A549 (cell line): ENCODE data around the gene PPP2R2D. TPM values are rescaled to one million over a fixed set of nuclear protein-coding genes. Genes with fewer than 3 reads are reported as not detected.

Experiments
- ATAC-seq, 2 experiments: fragments of 200-7000 bp in 1 of 2; fragments of >200 bp in 1 of 2; cut with Nextera tagmentation in 1 of 2; cut with Tn5 transposase in 1 of 2; 3 replicates each; pipeline versions ENCODE4 v1.8.0 to v1.9.1; 2018 to 2020; ENCODE audit warnings: mild to moderate bottlenecking in 1 of 2, moderate library complexity in 1 of 2
- CTCF ChIA-PET: fragments of 300-600 bp; sonication (Branson Sonifier 250); formaldehyde crosslinking; extraction: SDS; loops from one replicate; lab custom pipeline; 2021; ENCODE audit warnings: antibody characterized with exemption, inconsistent platforms; lab: Yijun Ruan, JAX
- POLR2A ChIA-PET: fragments of 350-600 bp; formaldehyde crosslinking; extraction: SDS; loops from one replicate; lab custom pipeline; 2021; ENCODE audit warnings: antibody characterized with exemption, inconsistent platforms; lab: Yijun Ruan, JAX
- DNase-seq, 2 experiments: peaks; one replicate each; pipeline versions ENCODE4 v3.0.0 to v3.0.0-alpha.2; 2011 to 2016; ENCODE audit warnings: low read depth in 1 of 2, low spot score in 1 of 2
- FAIRE-seq: peaks from 2 replicates; lab custom pipeline; 2011; peaks lifted over from hg19 to GRCh38; lab: Jason Lieb, UNC
- H3K27ac ChIP-seq, 2 experiments: fragments of >200 bp; sonication (Bioruptor Twin); formaldehyde crosslinking; 3 replicates each; pipeline ENCODE4 v1.5.1; 2016 to 2017
- H3K4me1 ChIP-seq: fragments of >200 bp; sonication (Bioruptor Twin); formaldehyde crosslinking; 3 replicates; pipeline ENCODE4 v1.6.1; 2016
- H3K4me2 ChIP-seq: fragments of >200 bp; sonication (Bioruptor Twin); formaldehyde crosslinking; 3 replicates; pipeline ENCODE4 v1.6.1; 2016
- H3K4me3 ChIP-seq: fragments of >200 bp; sonication (Bioruptor Twin); formaldehyde crosslinking; 3 replicates; pipeline ENCODE4 v1.5.1; 2016
- H3K9me3 ChIP-seq: fragments of >200 bp; sonication (Bioruptor Twin); formaldehyde crosslinking; 3 replicates; pipeline ENCODE4 v1.6.1; 2016
- CBX2 ChIP-seq: fragments of 200-600 bp; sonication (generic); IDR thresholded peaks from 2 replicates; pipeline ENCODE4 v1.6.1; 2016; ENCODE audit warnings: low read depth, mild to moderate bottlenecking, borderline replicate concordance
- CEBPB ChIP-seq, 2 experiments: fragments of >200 bp in 1 of 2; sonication (Bioruptor Twin) in 1 of 2; formaldehyde crosslinking in 1 of 2; IDR thresholded peaks; 2 replicates each; pipeline ENCODE4 v1.6.1; 2012 to 2016
- CHD4 ChIP-seq: fragments of 200-600 bp; sonication (generic); IDR thresholded peaks from 2 replicates; pipeline ENCODE4 v1.6.1; 2016; ENCODE audit warnings: antibody characterized with exemption, mild to moderate bottlenecking, borderline replicate concordance
- EHF ChIP-seq: fragments of 250-450 bp; sonication (Bioruptor Pico); IDR thresholded peaks from 2 replicates; pipeline ENCODE4 v1.5.0; 2020; ENCODE audit warnings: mild to moderate bottlenecking
- ELK1 ChIP-seq: fragments of 150-350 bp; IDR thresholded peaks from 2 replicates; pipeline ENCODE4 v1.6.1; 2014; ENCODE audit warnings: low read depth, mild to moderate bottlenecking, low read length
- EP300 ChIP-seq, 2 experiments: fragments of >200 bp; sonication (Bioruptor Twin); formaldehyde crosslinking; IDR thresholded peaks; 2 replicates in 1 of 2; 3 replicates in 1 of 2; pipeline ENCODE4 v1.6.1; 2016 to 2017
- ESRRA ChIP-seq: fragments of 150-350 bp; IDR thresholded peaks from 2 replicates; pipeline ENCODE4 v1.6.1; 2014; ENCODE audit warnings: mild to moderate bottlenecking, low read length, borderline replicate concordance
- HDAC2 ChIP-seq: fragments of 200-600 bp; sonication (generic); IDR thresholded peaks from 2 replicates; pipeline ENCODE4 v1.6.1; 2016
- HOXA7 ChIP-seq: fragments of 250-450 bp; sonication (Bioruptor Pico); IDR thresholded peaks from 2 replicates; pipeline ENCODE4 v1.5.0; 2020; ENCODE audit warnings: mild to moderate bottlenecking, moderate library complexity
- HOXB13 ChIP-seq: fragments of 250-450 bp; sonication (Bioruptor Pico); IDR thresholded peaks from 2 replicates; pipeline ENCODE4 v1.5.0; 2020; ENCODE audit warnings: low read depth, mild to moderate bottlenecking, moderate library complexity
- JUNB ChIP-seq: fragments of >200 bp; sonication (Bioruptor Twin); formaldehyde crosslinking; IDR thresholded peaks from 2 replicates; pipeline ENCODE4 v1.6.1; 2016
- KDM1A ChIP-seq: fragments of 200-600 bp; sonication (generic); IDR thresholded peaks from 2 replicates; pipeline ENCODE4 v1.6.1; 2016; ENCODE audit warnings: low read depth, mild to moderate bottlenecking
- KDM5A ChIP-seq: fragments of 200-600 bp; sonication (generic); IDR thresholded peaks from 2 replicates; pipeline ENCODE4 v1.6.1; 2016; ENCODE audit warnings: antibody characterized with exemption, mild to moderate bottlenecking
- MAFK ChIP-seq: fragments of 450-650 bp; IDR thresholded peaks from 2 replicates; pipeline ENCODE4 v1.6.1; 2014; ENCODE audit not compliant: partially characterized antibody
- MAZ ChIP-seq: fragments of 150-350 bp; IDR thresholded peaks from 2 replicates; pipeline ENCODE4 v1.6.1; 2014; ENCODE audit warnings: antibody characterized with exemption, low read depth, low read length, borderline replicate concordance
- NPAS2 ChIP-seq: fragments of 250-450 bp; sonication (Bioruptor Pico); IDR thresholded peaks from 2 replicates; pipeline ENCODE4 v1.8.0; 2022; ENCODE audit warnings: mild to moderate bottlenecking, moderate library complexity, borderline replicate concordance
- NR3C1 ChIP-seq: fragments of >200 bp; sonication (Bioruptor Twin); formaldehyde crosslinking; IDR thresholded peaks from 3 replicates; pipeline ENCODE4 v1.6.1; 2017
- PHF8 ChIP-seq: fragments of 200-600 bp; sonication (generic); IDR thresholded peaks from 2 replicates; pipeline ENCODE4 v1.6.1; 2016; ENCODE audit warnings: low read depth, mild to moderate bottlenecking, antibody characterized with exemption, moderate library complexity, borderline replicate concordance
- RAD21 ChIP-seq, 2 experiments: fragments of >200 bp in 1 of 2; sonication (Bioruptor Twin) in 1 of 2; formaldehyde crosslinking in 1 of 2; IDR thresholded peaks in 1 of 2; conservative IDR thresholded peaks in 1 of 2; 2 replicates in 1 of 2; 3 replicates in 1 of 2; pipeline ENCODE4 v1.6.1; 2012 to 2018; ENCODE audit warnings: inconsistent platforms in 1 of 2
- REST ChIP-seq: fragments of 200-600 bp; sonication (generic); IDR thresholded peaks from 2 replicates; pipeline ENCODE4 v1.6.1; 2016; ENCODE audit warnings: antibody characterized with exemption, mild to moderate bottlenecking, moderate library complexity
- RNF2 ChIP-seq: fragments of 200-600 bp; sonication (generic); IDR thresholded peaks from 2 replicates; pipeline ENCODE4 v1.6.1; 2016; ENCODE audit warnings: low read depth, mild to moderate bottlenecking, antibody characterized with exemption, moderate library complexity, borderline replicate concordance
- SREBF2 ChIP-seq: fragments of 450-650 bp; IDR thresholded peaks from 2 replicates; pipeline ENCODE4 v1.6.1; 2014; ENCODE audit warnings: mild to moderate bottlenecking, moderate library complexity
- ZC3H11A ChIP-seq: fragments of 450-650 bp; IDR thresholded peaks from 2 replicates; pipeline ENCODE4 v1.6.1; 2014; ENCODE audit warnings: antibody characterized with exemption, mild to moderate bottlenecking
- ZFP36 ChIP-seq: fragments of 450-650 bp; IDR thresholded peaks from 2 replicates; pipeline ENCODE4 v1.6.1; 2014; ENCODE audit warnings: borderline replicate concordance; ENCODE audit not compliant: partially characterized antibody
- WGBS: methylation state at CpG from one replicate; pipeline ENCODE4 v1.1.6; 2017; ENCODE audit errors: missing lambda C conversion rate; 5-methylcytosine and 5-hydroxymethylcytosine counted together
- polyA plus RNA-seq, 4 experiments: library from polyadenylated mRNA; depleted of rRNA in 3 of 4; stranded (reverse); fragments of >200 nt; fragmentation: RNase III in 1 of 4; extraction: RNeasy Plus Mini Kit Qiagen cat#74134 plus additional on column Dnase treatment in 1 of 4; gene quantifications; 2 replicates in 3 of 4; 3 replicates in 1 of 4; pipeline ENCODE4 v1.2.3, GENCODE V29; 2011 to 2017
- TF ChIP-seq, protein P1 (sequence below): fragments of >200 bp; sonication (Bioruptor Twin); formaldehyde crosslinking; IDR thresholded peaks from 3 replicates; pipeline ENCODE4 v1.6.1; 2016
- TF ChIP-seq, protein P2 (sequence below): fragments of >200 bp; sonication (Bioruptor Twin); formaldehyde crosslinking; IDR thresholded peaks from 2 replicates; pipeline ENCODE4 v1.6.1; 2016

PPP2R2D gene
- polyA plus RNA-seq, 2 of the 4 experiments (the other 2 are of a cell fraction) = 23.9 to 36.0 TPM

DNA sequence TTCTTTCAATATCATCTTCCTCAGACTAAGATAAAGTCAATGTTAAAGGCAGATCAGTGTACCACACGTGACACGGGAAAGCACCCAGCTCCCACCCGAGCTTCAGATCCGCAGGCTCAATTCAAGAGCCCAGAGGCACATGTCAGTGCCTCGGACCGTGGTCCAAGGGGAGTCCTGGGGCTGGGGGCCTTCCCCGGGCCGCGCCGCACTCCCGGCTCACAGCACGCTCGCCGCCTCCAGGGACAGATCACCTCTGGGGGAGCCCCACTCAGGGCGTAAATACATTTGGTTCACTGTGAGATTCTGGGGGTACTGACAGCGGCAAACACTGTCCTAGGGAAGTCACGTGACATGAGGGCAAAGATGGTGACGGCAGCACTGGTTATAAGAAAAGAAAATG is 70.1 kb downstream of the PPP2R2D start:
- POLR2A ChIA-PET = no interaction called here

GRCh38 chr10:131971591-131971990 is 70.8 kb downstream of the PPP2R2D start:
- no peak overlapping the region for H3K4me2 ChIP-seq
- FAIRE-seq = no peak
- H3K27ac ChIP-seq = no peak overlapping the region
- ATAC-seq = peak in 1 of 2 experiments; percentile 12; a peak in 2 of 6 replicates
- 93% methylated on average over 7 of the region's 7 CpGs for WGBS
- ChIA-PET POLR2A (interaction anchor here (0.6 to 0.9 kb wide), 2 partner anchors 10 to 21 kb away, joined by 3 read pairs; partner anchors contain the start of gene BNIP3), CTCF (interaction anchor here (1.0 to 2.4 kb wide), 5 partner anchors 25 to 86 kb away, joined by 3 to 10 read pairs (median 5); no protein-coding TSS in a partner anchor)
- H3K9me3 ChIP-seq = no peaks in the 10 kb centered on the region
- no peak overlapping the region for H3K4me3 ChIP-seq
- DNase-seq = no peak
- TF ChIP-seq CHD4 = no peak
- TF ChIP-seq, protein P1, sequence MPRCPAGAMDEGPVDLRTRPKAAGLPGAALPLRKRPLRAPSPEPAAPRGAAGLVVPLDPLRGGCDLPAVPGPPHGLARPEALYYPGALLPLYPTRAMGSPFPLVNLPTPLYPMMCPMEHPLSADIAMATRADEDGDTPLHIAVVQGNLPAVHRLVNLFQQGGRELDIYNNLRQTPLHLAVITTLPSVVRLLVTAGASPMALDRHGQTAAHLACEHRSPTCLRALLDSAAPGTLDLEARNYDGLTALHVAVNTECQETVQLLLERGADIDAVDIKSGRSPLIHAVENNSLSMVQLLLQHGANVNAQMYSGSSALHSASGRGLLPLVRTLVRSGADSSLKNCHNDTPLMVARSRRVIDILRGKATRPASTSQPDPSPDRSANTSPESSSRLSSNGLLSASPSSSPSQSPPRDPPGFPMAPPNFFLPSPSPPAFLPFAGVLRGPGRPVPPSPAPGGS = no peak
- TF ChIP-seq HDAC2 = no peak
- TF ChIP-seq REST = no peak
- TF ChIP-seq, protein P2, sequence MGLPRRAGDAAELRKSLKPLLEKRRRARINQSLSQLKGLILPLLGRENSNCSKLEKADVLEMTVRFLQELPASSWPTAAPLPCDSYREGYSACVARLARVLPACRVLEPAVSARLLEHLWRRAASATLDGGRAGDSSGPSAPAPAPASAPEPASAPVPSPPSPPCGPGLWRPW = no peak
- no peak for TF ChIP-seq CBX2
- no peak for TF ChIP-seq RNF2
- TF ChIP-seq JUNB = no peak
- no peak for TF ChIP-seq HOXB13 (CRISPR knock-in tag)
- TF ChIP-seq ZC3H11A = no peak
- TF ChIP-seq EHF (CRISPR knock-in tag) = no peak
- TF ChIP-seq CEBPB (IDR thresholded peaks at IDR 0.05) = no peak
- no peak for TF ChIP-seq NPAS2 (CRISPR knock-in tag)
- TF ChIP-seq HOXA7 (CRISPR knock-in tag) = no peak
- no peak for TF ChIP-seq MAZ
- no peak for TF ChIP-seq KDM5A
- TF ChIP-seq KDM1A = no peak
- no peak for TF ChIP-seq RAD21 (conservative IDR thresholded peaks at IDR 0.05 in 1 of 2, IDR thresholded peaks at IDR 0.05 in 1 of 2)
- TF ChIP-seq ESRRA = no peak
- no peaks in the 10 kb centered on the region for H3K4me1 ChIP-seq

More for the DNA sequence above, 70.1 kb downstream of the PPP2R2D start:
- Histone ChIP-seq H3K4me1 (no peaks in the 10 kb centered on the region), H3K4me2 (no peak overlapping the region), H3K9me3 (no peaks in the 10 kb centered on the region), H3K27ac (no peak overlapping the region), H3K4me3 (no peak overlapping the region)
- WGBS = 92% methylated on average over 12 of the region's 18 CpGs
- FAIRE-seq = no peak
- no peak for ATAC-seq
- no peak for DNase-seq
- TF ChIP-seq ZFP36 (no peak), PHF8 (no peak), MAFK (no peak), SREBF2 (no peak), ELK1 (no peak), EP300 (IDR thresholded peaks at IDR 0.05) (no peak), NR3C1 (no peak), KDM1A (no peak)
- CTCF ChIA-PET = interaction anchor here (1.0 to 1.5 kb wide), 3 partner anchors 28 to 85 kb away, joined by 4 to 6 read pairs (median 5); no protein-coding TSS in a partner anchor
